Spleen (tissue), 7 donors: ENCODE data around the gene CCNH.

Experiments
- POLR2A ChIP-seq, 3 donors: fragments of 450-650 bp; IDR thresholded peaks; one replicate each; pipeline ENCODE4 v1.5.1; 2017; ENCODE audit warnings: antibody characterized with exemption in 3 of 3, mild to moderate bottlenecking in 1 of 3
- TF ChIP-seq, protein P1 (sequence below), 11 experiments: fragments of 200-600 bp in 7 of 11; fragments of 450-650 bp in 4 of 11; sonication (generic) in 4 of 11; IDR thresholded peaks in 8 of 11; conservative IDR thresholded peaks in 3 of 11; 1 replicate in 7 of 11; 2 replicates in 4 of 11; pipeline versions ENCODE4 v1.4.0 to v1.8.0; 2016 to 2021; ENCODE audit warnings: antibody characterized with exemption in 11 of 11, inconsistent platforms in 4 of 11, mild to moderate bottlenecking in 1 of 11
- donor health status: DM: no; HTN: no; CAD: no; lungs with moderate emphysema.
- donor health status: DM: no; HTN: no; CAD: no.
- donor health status: DM: no; HTN: no; CAD: no.

GRCh38 chr5:87437724-87438123 is 25.0 kb upstream of the CCNH start:
- TF ChIP-seq, protein P1, sequence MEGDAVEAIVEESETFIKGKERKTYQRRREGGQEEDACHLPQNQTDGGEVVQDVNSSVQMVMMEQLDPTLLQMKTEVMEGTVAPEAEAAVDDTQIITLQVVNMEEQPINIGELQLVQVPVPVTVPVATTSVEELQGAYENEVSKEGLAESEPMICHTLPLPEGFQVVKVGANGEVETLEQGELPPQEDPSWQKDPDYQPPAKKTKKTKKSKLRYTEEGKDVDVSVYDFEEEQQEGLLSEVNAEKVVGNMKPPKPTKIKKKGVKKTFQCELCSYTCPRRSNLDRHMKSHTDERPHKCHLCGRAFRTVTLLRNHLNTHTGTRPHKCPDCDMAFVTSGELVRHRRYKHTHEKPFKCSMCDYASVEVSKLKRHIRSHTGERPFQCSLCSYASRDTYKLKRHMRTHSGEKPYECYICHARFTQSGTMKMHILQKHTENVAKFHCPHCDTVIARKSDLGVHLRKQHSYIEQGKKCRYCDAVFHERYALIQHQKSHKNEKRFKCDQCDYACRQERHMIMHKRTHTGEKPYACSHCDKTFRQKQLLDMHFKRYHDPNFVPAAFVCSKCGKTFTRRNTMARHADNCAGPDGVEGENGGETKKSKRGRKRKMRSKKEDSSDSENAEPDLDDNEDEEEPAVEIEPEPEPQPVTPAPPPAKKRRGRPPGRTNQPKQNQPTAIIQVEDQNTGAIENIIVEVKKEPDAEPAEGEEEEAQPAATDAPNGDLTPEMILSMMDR (IDR thresholded peaks at IDR 0.05 in 8 of 11, conservative IDR thresholded peaks at IDR 0.05 in 3 of 11) = no peak
- TF ChIP-seq POLR2A (IDR thresholded peaks at IDR 0.05) = no peak
